B cell (primary cell): ENCODE data around the gene MVK. TPM values are rescaled to one million over a fixed set of nuclear protein-coding genes. Genes with fewer than 3 reads are reported as not detected.

Experiments used
- ATAC-seq: fragments of 200-7000 bp; cut with Tn5 transposase; one replicate; pipeline ENCODE4 v1.10.0; 2021; ENCODE audit warnings: low read depth, mild to moderate bottlenecking, moderate number of reproducible peaks, moderate library complexity
- CTCF ChIA-PET: fragments of 350-600 bp; sonication (Branson Sonifier 250); formaldehyde crosslinking; loops from one replicate; lab custom pipeline; 2021; ENCODE audit warnings: antibody characterized with exemption, inconsistent platforms; lab: Charles Lee
- POLR2A ChIA-PET: fragments of 350-600 bp; sonication (Branson Sonifier 250); formaldehyde crosslinking; loops from one replicate; lab custom pipeline; 2021; ENCODE audit warnings: antibody characterized with exemption; lab: Charles Lee
- DNase-seq: peaks from one replicate; pipeline ENCODE4 v3.0.0; 2013
- H2AFZ ChIP-seq: 2 replicates; pipeline ENCODE4 v1.6.1; 2012; ENCODE audit warnings: mild to moderate bottlenecking, low read depth, low read length; ENCODE audit not compliant: insufficient read depth, poor library complexity, severe bottlenecking
- H3K27ac ChIP-seq, 2 donors: 1 replicate in 1 of 2; 2 replicates in 1 of 2; pipeline ENCODE4 v1.5.1; 2012 to 2013; ENCODE audit warnings: low read length in 2 of 2, mild to moderate bottlenecking in 2 of 2, moderate library complexity in 1 of 2
- H3K27me3 ChIP-seq, 4 experiments: fragments of 200-600 bp in 1 of 4; sonication (generic) in 1 of 4; replicated peaks in 1 of 4; 1 replicate in 2 of 4; 2 replicates in 2 of 4; pipeline versions ENCODE4 v1.6.1 to v1.7.0; 2013 to 2016; ENCODE audit warnings: low read length in 3 of 4, mild to moderate bottlenecking in 2 of 4, mixed read lengths in 1 of 4, moderate library complexity in 1 of 4; ENCODE audit not compliant: insufficient read depth in 4 of 4, control insufficient read depth in 3 of 4; ENCODE audit errors: control extremely low read depth in 1 of 4
- H3K36me3 ChIP-seq, 2 experiments: replicated peaks in 1 of 2; 1 replicate in 1 of 2; 2 replicates in 1 of 2; pipeline versions ENCODE4 v1.6.1 to v1.7.1; 2013; ENCODE audit warnings: low read length in 1 of 2; ENCODE audit not compliant: insufficient read depth in 2 of 2, control insufficient read depth in 1 of 2; ENCODE audit errors: control extremely low read depth in 1 of 2, extremely low read depth in 1 of 2
- H3K4me1 ChIP-seq, 2 donors: fragments of 200-600 bp in 1 of 2; sonication (generic) in 1 of 2; 1 replicate in 1 of 2; 2 replicates in 1 of 2; pipeline versions ENCODE4 v1.5.1 to v1.6.1; 2013 to 2017; ENCODE audit warnings: low read length in 2 of 2; ENCODE audit not compliant: control insufficient read depth in 2 of 2, insufficient read depth in 2 of 2
- H3K4me2 ChIP-seq: replicated peaks from 2 replicates; pipeline ENCODE3; 2012; ENCODE audit warnings: mild to moderate bottlenecking, low read depth, low read length; ENCODE audit not compliant: poor library complexity, severe bottlenecking
- H3K4me3 ChIP-seq, 5 experiments: fragments of 200-600 bp in 1 of 5; sonication (generic) in 1 of 5; 1 replicate in 3 of 5; 2 replicates in 2 of 5; pipeline versions ENCODE4 v1.5.1 to v1.7.0; 2011 to 2016; ENCODE audit warnings: low read length in 4 of 5, mild to moderate bottlenecking in 4 of 5, low read depth in 2 of 5, control low read depth in 1 of 5, moderate library complexity in 1 of 5; ENCODE audit not compliant: insufficient read depth in 1 of 5; ENCODE audit errors: control extremely low read depth in 1 of 5, extremely low read depth in 1 of 5
- H3K79me2 ChIP-seq: fragments of 200-600 bp; sonication (generic); one replicate; pipeline ENCODE4 v1.6.0; 2016; ENCODE audit warnings: low read length; ENCODE audit not compliant: control insufficient read depth, insufficient read depth
- H3K9ac ChIP-seq: fragments of 200-600 bp; sonication (generic); 2 replicates; pipeline ENCODE4 v1.6.1; 2017; ENCODE audit warnings: mild to moderate bottlenecking, low read length, moderate library complexity
- H3K9me3 ChIP-seq, 3 donors: one replicate each; pipeline versions ENCODE4 v1.6.1 to v1.7.1; 2013; ENCODE audit warnings: low read length in 2 of 3; ENCODE audit not compliant: control insufficient read depth in 2 of 3, insufficient read depth in 1 of 3; ENCODE audit errors: control extremely low read depth in 1 of 3
- H4K20me1 ChIP-seq: 2 replicates; pipeline ENCODE4 v1.6.0; 2012; ENCODE audit warnings: mild to moderate bottlenecking, low read length; ENCODE audit not compliant: insufficient read depth, control insufficient read depth, poor library complexity, severe bottlenecking
- H3K27ac Mint-ChIP-seq: one replicate; pipeline ENCODE4 v1.8.0; 2021; ENCODE audit warnings: mixed read lengths
- H3K27me3 Mint-ChIP-seq: one replicate; pipeline ENCODE4 v1.8.0; 2021; ENCODE audit warnings: mixed read lengths
- H3K4me1 Mint-ChIP-seq: one replicate; pipeline ENCODE4 v1.8.0; 2021; ENCODE audit warnings: mixed read lengths
- H3K4me3 Mint-ChIP-seq: one replicate; pipeline ENCODE4 v1.8.0; 2021; ENCODE audit warnings: mixed read lengths
- H3K9me3 Mint-ChIP-seq: one replicate; pipeline ENCODE4 v1.8.0; 2022; ENCODE audit warnings: mixed read lengths; ENCODE audit not compliant: insufficient read depth
- EZH2 ChIP-seq: IDR thresholded peaks from 2 replicates; pipeline ENCODE4 v1.6.1; 2012; ENCODE audit warnings: borderline replicate concordance, low read depth, mild to moderate bottlenecking, moderate library complexity, low read length; ENCODE audit not compliant: insufficient read depth, poor library complexity, severe bottlenecking
- WGBS: methylation state at CpG from one replicate; pipeline ENCODE4 v1.1.5; 2013; ENCODE audit warnings: missing lambda C conversion rate; ENCODE audit not compliant: insufficient coverage; 5-methylcytosine and 5-hydroxymethylcytosine counted together
- intact Hi-C: fragments of 100-400 bp; cut with micrococcal nuclease; formaldehyde crosslinking; loops from one replicate; pipeline ENCODE4 v1.10.0; 2022
- polyA plus RNA-seq: library from polyadenylated mRNA; depleted of rRNA; stranded (reverse); fragments of >200 nt; gene quantifications from 2 replicates; pipeline ENCODE4 v1.2.3, GENCODE V29; 2012
- total RNA-seq, 2 donors: library from RNA; stranded (reverse); fragments of 120-200 nt in 1 of 2; gene quantifications; 1 replicate in 1 of 2; 2 replicates in 1 of 2; pipeline versions ENCODE4 v1.2.3 to v1.2.4, GENCODE V29; 2013 to 2022
- TF ChIP-seq, protein P1 (sequence below): fragments of 200-600 bp; IDR thresholded peaks from one replicate; pipeline ENCODE4 v1.8.0; 2022; ENCODE audit warnings: antibody characterized with exemption, mild to moderate bottlenecking

The MVK gene
- total and polyA plus RNA-seq, 2 donors (not counting 1 experiment from before 2014, with no cell fraction given): 12.1 to 12.5 TPM

GRCh38 chr12:109535231-109535862 lies 38.2 kb upstream of the MVK start:
- H3K27ac ChIP-seq: no peak overlapping the region
- no peak overlapping the region for H2AFZ ChIP-seq
- DNase-seq (no peak), ATAC-seq (no peak)
- ChIA-PET POLR2A (no interaction called here), CTCF (interaction anchor here (1.1 to 1.3 kb wide), 2 partner anchors 17 to 62 kb away, joined by 3 read pairs; no protein-coding TSS in a partner anchor)
- H3K4me1 Mint-ChIP-seq: no peaks in the 10 kb centered on the region
- no peak overlapping the region for H3K27ac Mint-ChIP-seq
- no peak for TF ChIP-seq EZH2
- TF ChIP-seq, protein P1, sequence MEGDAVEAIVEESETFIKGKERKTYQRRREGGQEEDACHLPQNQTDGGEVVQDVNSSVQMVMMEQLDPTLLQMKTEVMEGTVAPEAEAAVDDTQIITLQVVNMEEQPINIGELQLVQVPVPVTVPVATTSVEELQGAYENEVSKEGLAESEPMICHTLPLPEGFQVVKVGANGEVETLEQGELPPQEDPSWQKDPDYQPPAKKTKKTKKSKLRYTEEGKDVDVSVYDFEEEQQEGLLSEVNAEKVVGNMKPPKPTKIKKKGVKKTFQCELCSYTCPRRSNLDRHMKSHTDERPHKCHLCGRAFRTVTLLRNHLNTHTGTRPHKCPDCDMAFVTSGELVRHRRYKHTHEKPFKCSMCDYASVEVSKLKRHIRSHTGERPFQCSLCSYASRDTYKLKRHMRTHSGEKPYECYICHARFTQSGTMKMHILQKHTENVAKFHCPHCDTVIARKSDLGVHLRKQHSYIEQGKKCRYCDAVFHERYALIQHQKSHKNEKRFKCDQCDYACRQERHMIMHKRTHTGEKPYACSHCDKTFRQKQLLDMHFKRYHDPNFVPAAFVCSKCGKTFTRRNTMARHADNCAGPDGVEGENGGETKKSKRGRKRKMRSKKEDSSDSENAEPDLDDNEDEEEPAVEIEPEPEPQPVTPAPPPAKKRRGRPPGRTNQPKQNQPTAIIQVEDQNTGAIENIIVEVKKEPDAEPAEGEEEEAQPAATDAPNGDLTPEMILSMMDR: no peak
- no peak overlapping the region for H3K9ac ChIP-seq
- no peaks in the 10 kb centered on the region for H3K9me3 ChIP-seq
- no peak overlapping the region for H3K4me3 Mint-ChIP-seq
- no peaks in the 10 kb centered on the region for H3K79me2 ChIP-seq
- no peaks in the 10 kb centered on the region for H4K20me1 ChIP-seq
- no peak overlapping the region for H3K4me3 ChIP-seq
- no peak overlapping the region for H3K4me2 ChIP-seq
- H3K27me3 Mint-ChIP-seq: no peaks in the 10 kb centered on the region
- H3K27me3 ChIP-seq: no peaks in the 10 kb centered on the region
- H3K36me3 ChIP-seq: peaks cover 0 to 16% of the 10 kb centered on the region in 2 experiments
- intact Hi-C loops: no loop called here
- no peaks in the 10 kb centered on the region for H3K4me1 ChIP-seq
- WGBS: 97% methylated on average over 25 of the region's 25 CpGs
- H3K9me3 Mint-ChIP-seq: no peaks in the 10 kb centered on the region

GRCh38 chr12:109535863-109536250 lies 37.7 kb upstream of the MVK start:
- Histone ChIP-seq H3K4me1 (no peaks in the 10 kb centered on the region), H3K36me3 (peaks cover 0 to 14% of the 10 kb centered on the region in 2 experiments), H3K9ac (no peak overlapping the region), H4K20me1 (no peaks in the 10 kb centered on the region), H3K4me2 (no peak overlapping the region), H3K27me3 (no peaks in the 10 kb centered on the region), H3K4me3 (no peak overlapping the region), H3K27ac (no peak overlapping the region), H2AFZ (no peak overlapping the region), H3K9me3 (no peaks in the 10 kb centered on the region), H3K79me2 (no peaks in the 10 kb centered on the region)
- ATAC-seq (no peak), DNase-seq (no peak)
- POLR2A ChIA-PET: no interaction called here
- CTCF ChIA-PET: interaction anchor here (1.3 kb wide), 1 partner anchor 62 kb away, joined by 3 read pairs; no protein-coding TSS in a partner anchor
- no peaks in the 10 kb centered on the region for H3K4me1 Mint-ChIP-seq
- no peak overlapping the region for H3K27ac Mint-ChIP-seq
- H3K27me3 Mint-ChIP-seq: no peaks in the 10 kb centered on the region
- H3K9me3 Mint-ChIP-seq: no peaks in the 10 kb centered on the region
- 93% methylated on average over 5 of the region's 5 CpGs for WGBS
- intact Hi-C loops: no loop called here
- H3K4me3 Mint-ChIP-seq: no peak overlapping the region
- no peak for TF ChIP-seq EZH2
- TF ChIP-seq, protein P1: no peak
